CMK (cell line): Measurements from ENCODE around the gene CHD6.
"Not testable (repeated sequence)": the region's sequence is repeated elsewhere in the genome, so short reads cannot be mapped to it uniquely, and the experiment has no call there.

Experiments
- DNase-seq: peaks from one replicate; pipeline ENCODE4 v3.0.0-alpha.2; 2010; ENCODE audit warnings: low read depth

CHD6 gene

GRCh38 chr20:41540918-41541317 lies 77.3 kb downstream of the CHD6 start:
- no peak for DNase-seq

- DNase-seq = no peak
Observed at GRCh38 chr20:41540459-41540858, 77.7 kb downstream of the CHD6 start.

- DNase-seq = no peak
Observed at GRCh38 chr20:41538810-41539596, 79.2 kb downstream of the CHD6 start.

GRCh38 chr20:41537865-41538264 lies 80.3 kb downstream of the CHD6 start:
- DNase-seq = no peak

GRCh38 chr20:41535551-41535950 lies 82.6 kb downstream of the CHD6 start:
- DNase-seq = not testable (repeated sequence)

- no peak for DNase-seq
Observed at GRCh38 chr20:41534842-41535241, 83.3 kb downstream of the CHD6 start.

GRCh38 chr20:41534170-41534569 lies 84.0 kb downstream of the CHD6 start:
- no peak for DNase-seq

GRCh38 chr20:41533537-41534136 lies 84.5 kb downstream of the CHD6 start:
- no peak for DNase-seq

GRCh38 chr20:41532935-41533334 lies 85.2 kb downstream of the CHD6 start:
- no peak for DNase-seq

- DNase-seq = no peak
Observed at GRCh38 chr20:41531518-41532275, 86.5 kb downstream of the CHD6 start.

- no peak for DNase-seq
Observed at GRCh38 chr20:41530923-41531322, 87.3 kb downstream of the CHD6 start.

- no peak for DNase-seq
Observed at GRCh38 chr20:41526327-41526726, 91.8 kb downstream of the CHD6 start.

- no peak for DNase-seq
Observed at GRCh38 chr20:41524980-41525613, 93.1 kb downstream of the CHD6 start.

- DNase-seq = no peak
Observed at GRCh38 chr20:41523857-41524256, 94.3 kb downstream of the CHD6 start.

- DNase-seq = no peak
Observed at GRCh38 chr20:41513829-41514228, 104.3 kb downstream of the CHD6 start.

GRCh38 chr20:41512624-41513023 lies 105.6 kb downstream of the CHD6 start:
- no peak for DNase-seq

- DNase-seq = no peak
Observed at GRCh38 chr20:41510847-41511450, 107.2 kb downstream of the CHD6 start.

- no peak for DNase-seq
Observed at GRCh38 chr20:41510224-41510623, 108.0 kb downstream of the CHD6 start.

- DNase-seq = no peak
Observed at GRCh38 chr20:41509316-41510200, 108.6 kb downstream of the CHD6 start.

GRCh38 chr20:41508335-41508734 lies 109.8 kb downstream of the CHD6 start:
- DNase-seq = no peak

- DNase-seq = no peak
Observed at GRCh38 chr20:41507851-41508250, 110.3 kb downstream of the CHD6 start.
